ENCODE measurements around the gene UNC5CL.

UNC5CL gene

GRCh38 chr6:41039060-41039998, at the start of gene UNC5CL:
Gene UNC5CL, minus strand, starts transcription at chr6:41039221. Its CDS starts 4,147 bp downstream, at chr6:41035074.
- DNase-seq = peak; percentile 55

GRCh38 chr6:41088451-41088850, 49.4 kb upstream of the UNC5CL start:
- no peak for DNase-seq

GRCh38 chr6:41085182-41085581, 46.2 kb upstream of the UNC5CL start:
- no peak for DNase-seq

- DNase-seq = no peak
Measured at GRCh38 chr6:41083072-41083471, 44.1 kb upstream of the UNC5CL start.

GRCh38 chr6:41080621-41081020, 41.6 kb upstream of the UNC5CL start:
- DNase-seq = no peak

- DNase-seq = no peak
Measured at GRCh38 chr6:41079080-41079479, 40.1 kb upstream of the UNC5CL start.

GRCh38 chr6:41078101-41078500, 39.1 kb upstream of the UNC5CL start:
- DNase-seq = no peak

- DNase-seq = no peak
Measured at GRCh38 chr6:41077536-41077935, 38.5 kb upstream of the UNC5CL start.

GRCh38 chr6:41075651-41076626, 36.9 kb upstream of the UNC5CL start:
- DNase-seq = no peak

GRCh38 chr6:41074692-41075436, 35.8 kb upstream of the UNC5CL start:
- DNase-seq = no peak

GRCh38 chr6:41073968-41074691, 35.1 kb upstream of the UNC5CL start:
- peak; percentile 38 for DNase-seq

- peak; percentile 85 for DNase-seq
Measured at GRCh38 chr6:41073203-41073967, 34.4 kb upstream of the UNC5CL start.

- DNase-seq = no peak
Measured at GRCh38 chr6:41072836-41073202, 33.8 kb upstream of the UNC5CL start, which contains the start of gene NFYA. Gene NFYA, plus strand, starts transcription at chr6:41072974. Its CDS starts 6,116 bp downstream, at chr6:41079090.

GRCh38 chr6:41071923-41072835, 33.2 kb upstream of the UNC5CL start, which contains the start of gene OARD1:
Gene OARD1, minus strand, starts transcription at chr6:41072356. Its CDS starts 722 bp downstream, at chr6:41071634.
- peak; percentile 100 for DNase-seq

GRCh38 chr6:41071501-41071922, 32.5 kb upstream of the UNC5CL start:
- DNase-seq = peak; percentile 46

- DNase-seq = peak; percentile 63
Measured at GRCh38 chr6:41066867-41067304, 27.9 kb upstream of the UNC5CL start.

- no peak for DNase-seq
Measured at GRCh38 chr6:41065550-41066026, 26.6 kb upstream of the UNC5CL start.

GRCh38 chr6:41064841-41065240, 25.8 kb upstream of the UNC5CL start:
- no peak for DNase-seq

GRCh38 chr6:41063884-41064285, 24.9 kb upstream of the UNC5CL start:
- no peak for DNase-seq

GRCh38 chr6:41062056-41062455, 23.0 kb upstream of the UNC5CL start:
- no peak for DNase-seq

Data from NCI-H2029 (cell line).